ENCODE measurements around the gene OR9A4.

Gene OR9A4

DNA sequence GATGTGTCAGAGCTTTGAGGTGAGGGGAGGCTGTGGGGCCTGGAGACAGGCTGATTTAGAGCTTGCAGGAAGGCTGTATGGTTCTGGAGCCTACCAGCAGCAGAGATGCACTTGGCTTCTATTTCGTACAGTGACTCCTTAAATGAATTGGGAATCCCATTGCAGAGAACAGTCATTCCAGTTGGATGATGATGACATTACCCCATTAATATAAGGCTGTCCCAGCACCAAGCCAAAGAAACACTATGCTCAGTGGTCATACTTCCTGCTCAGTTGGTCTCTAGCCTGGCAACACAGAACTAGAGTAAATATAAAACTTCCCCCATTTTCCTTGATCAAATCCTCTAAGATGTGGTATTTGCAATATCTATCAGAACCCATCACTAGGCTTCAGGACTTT, 36.3 kb downstream of the OR9A4 start:
- no peak for TF ChIP-seq CTCF (IDR thresholded peaks at IDR 0.05; ENCODE audit: insufficient read depth, low read depth, low read length, missing control alignments)
- no peak overlapping the region for H3K4me3 ChIP-seq (ENCODE audit: low read depth, low read length)
- no peak for DNase-seq (ENCODE audit: low read depth)

DNA sequence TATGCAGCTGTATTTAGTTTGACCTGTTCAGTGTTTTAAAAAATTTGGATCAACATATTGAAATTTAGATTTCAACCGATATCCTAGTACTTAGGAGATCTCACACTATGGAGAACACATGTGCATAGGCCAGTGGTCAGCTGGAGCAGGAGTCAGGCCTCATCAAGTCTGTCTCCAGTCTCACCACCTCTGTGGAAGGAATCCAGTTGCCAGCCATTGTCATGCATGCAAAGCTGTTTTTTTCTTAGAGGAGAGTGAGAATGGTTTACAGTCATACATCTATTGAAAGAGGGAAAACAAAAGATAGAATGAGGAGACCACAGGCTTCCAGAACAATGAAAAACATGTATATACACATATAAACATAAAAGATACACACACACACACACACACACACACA, 38.1 kb downstream of the OR9A4 start:
- no peak overlapping the region for H3K4me3 ChIP-seq (ENCODE audit: low read depth, low read length)

GRCh38 chr7:141956084-141956483, 39.9 kb downstream of the OR9A4 start:
- no peak for DNase-seq (ENCODE audit: low read depth)
- no peak overlapping the region for H3K4me3 ChIP-seq (ENCODE audit: low read depth, low read length)
- TF ChIP-seq CTCF (IDR thresholded peaks at IDR 0.05; ENCODE audit: insufficient read depth, low read depth, low read length, missing control alignments), result no peak

More for the DNA sequence above, 38.1 kb downstream of the OR9A4 start:
- DNase-seq (ENCODE audit: low read depth), result no peak
- TF ChIP-seq CTCF (IDR thresholded peaks at IDR 0.05; ENCODE audit: insufficient read depth, low read depth, low read length, missing control alignments), result no peak

DNA sequence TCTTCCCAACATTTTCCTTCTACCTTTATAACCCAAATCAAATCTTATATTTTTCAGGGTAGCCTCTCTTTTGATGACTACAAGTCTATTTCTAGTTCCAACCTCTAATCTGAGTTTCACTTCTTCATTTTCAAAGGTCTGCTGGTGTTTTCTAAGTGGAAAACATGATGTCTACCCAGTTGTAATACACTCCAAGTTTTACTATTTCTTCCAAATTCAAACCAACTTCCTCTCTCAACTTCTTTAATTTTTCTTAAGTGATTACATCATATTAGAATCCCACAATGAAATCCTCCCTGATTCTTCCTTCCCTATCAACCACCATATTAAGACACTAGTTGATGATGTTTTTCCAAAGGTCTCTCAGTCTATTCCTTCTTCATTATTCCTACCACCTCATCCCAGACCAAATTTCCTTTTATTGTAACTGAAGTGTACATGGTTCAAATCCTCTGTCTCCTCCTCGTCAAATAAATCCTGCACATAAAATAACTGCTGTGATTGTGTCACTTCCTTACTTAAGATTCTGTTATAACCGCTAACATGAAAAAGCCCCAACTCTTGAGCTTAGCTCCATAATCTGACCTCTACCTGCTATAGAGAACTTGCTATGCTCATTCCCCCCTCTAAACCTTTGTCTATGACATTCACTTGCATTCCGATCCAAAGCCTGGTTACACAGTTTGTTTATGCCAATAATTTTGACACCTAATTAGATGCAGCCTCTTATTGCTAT, 44.7 kb downstream of the OR9A4 start:
- TF ChIP-seq CTCF (IDR thresholded peaks at IDR 0.05; ENCODE audit: insufficient read depth, low read depth, low read length, missing control alignments), result no peak
- H3K4me3 ChIP-seq (ENCODE audit: low read depth, low read length), result no peak overlapping the region
- DNase-seq (ENCODE audit: low read depth), result no peak
